ENCODE data around the gene ARHGEF18. TPM values are rescaled to one million over a fixed set of nuclear protein-coding genes. Genes with fewer than 3 reads are reported as not detected.
"Not testable (repeated sequence)": the region's sequence is repeated elsewhere in the genome, so short reads cannot be mapped to it uniquely, and the experiment has no call there.

The ARHGEF18 gene
- total RNA-seq, 1 experiment from 2014 or later = 48.3 TPM

DNA sequence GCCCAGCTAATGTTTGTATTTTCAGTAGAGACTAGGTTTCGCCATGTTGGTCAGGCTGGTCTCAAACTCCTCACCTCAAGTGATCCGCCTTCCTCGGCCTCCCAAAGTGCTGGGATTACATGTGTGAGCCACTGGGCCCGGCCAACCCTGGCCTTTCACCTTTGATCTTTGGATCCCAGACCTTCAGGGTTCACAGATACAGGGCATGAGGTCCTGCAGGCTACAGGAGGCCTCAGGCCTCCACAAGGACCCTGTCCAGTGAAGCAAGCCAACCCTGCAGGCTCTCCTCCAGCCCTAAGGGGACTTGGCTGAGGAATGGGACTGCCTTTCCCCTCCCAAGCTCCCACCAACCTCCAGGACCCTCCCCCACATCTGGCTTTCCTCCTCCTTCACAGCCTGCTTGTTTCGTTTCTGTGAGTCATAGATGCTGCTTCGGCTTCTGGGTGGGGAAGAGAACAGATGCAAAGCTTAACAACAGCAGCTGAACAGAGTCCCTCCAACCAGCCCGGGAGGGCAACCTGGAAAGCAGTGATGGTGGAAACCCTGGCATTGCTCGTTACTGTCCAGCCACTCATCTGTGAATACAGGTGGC is 11.8 kb downstream of the ARHGEF18 start:
- DNase-seq = no peak
- H3K4me3 ChIP-seq (ENCODE audit: insufficient read depth, low read depth, low read length) = no peak overlapping the region
- peaks cover 6% of the 10 kb centered on the region; the same call in 1 of the 2 replicates for H3K27me3 ChIP-seq (ENCODE audit: control insufficient read depth, insufficient read depth, low read length)
- H3K36me3 ChIP-seq (replicated peaks; ENCODE audit: control insufficient read depth, insufficient read depth, low read length) = no peaks in the 10 kb centered on the region

- H3K27me3 ChIP-seq (ENCODE audit: control insufficient read depth, insufficient read depth, low read length) = peaks cover 6% of the 10 kb centered on the region; the same call in 1 of the 2 replicates
- no peak overlapping the region for H3K4me3 ChIP-seq (ENCODE audit: insufficient read depth, low read depth, low read length)
- H3K36me3 ChIP-seq (replicated peaks; ENCODE audit: control insufficient read depth, insufficient read depth, low read length) = no peaks in the 10 kb centered on the region
- no peak for DNase-seq
Observed at GRCh38 chr19:7363225-7363624, 14.5 kb downstream of the ARHGEF18 start.

DNA sequence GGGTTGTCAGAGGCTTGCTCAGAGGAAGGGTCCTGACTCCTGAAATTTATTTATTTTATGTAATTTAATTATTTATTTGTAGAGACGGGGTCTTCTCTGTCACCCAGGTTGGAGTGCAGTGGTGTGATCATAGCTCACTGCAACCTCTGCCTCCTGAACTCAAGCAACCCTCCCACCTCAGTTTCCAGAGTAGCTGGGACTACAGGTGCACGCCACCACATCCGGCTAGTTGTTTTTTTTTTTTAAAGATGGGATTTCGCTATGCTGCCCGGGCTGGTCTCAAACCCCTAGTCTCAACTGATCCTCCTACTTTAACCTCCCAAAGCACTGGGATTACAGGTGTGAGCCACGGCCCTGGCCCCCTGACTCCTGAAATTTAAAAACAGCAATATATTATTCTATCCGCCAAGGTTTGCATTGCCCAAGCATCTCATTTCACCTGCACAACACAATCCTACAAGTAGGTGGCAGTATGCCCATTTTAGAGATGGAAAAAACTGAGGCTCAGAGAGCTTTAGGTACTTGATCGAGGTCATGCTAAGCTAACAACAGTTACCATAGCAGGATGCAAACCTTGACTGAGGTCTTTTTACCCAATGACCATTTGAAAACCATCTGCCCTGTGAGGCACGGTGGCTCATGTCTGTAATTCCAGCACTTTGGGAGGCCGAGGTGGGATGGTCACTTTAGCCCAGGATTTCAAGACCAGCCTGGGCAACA is 18.1 kb downstream of the ARHGEF18 start:
- Histone ChIP-seq H3K4me3 (ENCODE audit: insufficient read depth, low read depth, low read length) (no peak overlapping the region), H3K27me3 (ENCODE audit: control insufficient read depth, insufficient read depth, low read length) (peaks cover 6% of the 10 kb centered on the region; the same call in 1 of the 2 replicates), H3K36me3 (replicated peaks; ENCODE audit: control insufficient read depth, insufficient read depth, low read length) (no peaks in the 10 kb centered on the region)
- DNase-seq = peak; percentile 47

- DNase-seq = no peak
- no peaks in the 10 kb centered on the region for H3K36me3 ChIP-seq (replicated peaks; ENCODE audit: control insufficient read depth, insufficient read depth, low read length)
- H3K4me3 ChIP-seq (ENCODE audit: insufficient read depth, low read depth, low read length) = no peak overlapping the region
- H3K27me3 ChIP-seq (ENCODE audit: control insufficient read depth, insufficient read depth, low read length) = peaks cover 2% of the 10 kb centered on the region; the same call in 1 of the 2 replicates
Observed at GRCh38 chr19:7368456-7368855, 19.7 kb downstream of the ARHGEF18 start.

GRCh38 chr19:7368866-7369265 is 20.1 kb downstream of the ARHGEF18 start:
- H3K36me3 ChIP-seq (replicated peaks; ENCODE audit: control insufficient read depth, insufficient read depth, low read length); DNase-seq; H3K27me3 ChIP-seq (ENCODE audit: control insufficient read depth, insufficient read depth, low read length); H3K4me3 ChIP-seq (ENCODE audit: insufficient read depth, low read depth, low read length): not testable (repeated sequence)

DNA sequence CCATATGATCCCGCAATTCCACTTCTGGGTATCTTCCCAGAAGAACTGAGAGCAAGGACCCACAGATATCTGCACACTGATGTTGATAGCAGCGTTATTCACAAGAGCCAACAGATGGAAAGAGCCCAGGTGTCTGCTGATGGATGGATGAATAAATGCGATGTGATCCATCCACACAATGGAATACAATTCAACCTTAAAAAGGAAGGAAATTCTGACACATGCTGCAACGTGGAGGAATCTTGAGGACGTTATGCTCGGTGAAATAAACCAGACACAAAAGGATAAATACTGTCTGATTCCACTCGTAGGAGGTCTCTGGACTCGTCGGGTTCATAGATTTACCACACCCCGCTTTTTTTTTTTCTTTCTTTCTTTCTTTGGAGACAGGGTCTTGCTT is 21.8 kb downstream of the ARHGEF18 start:
- no peak for DNase-seq
- no peaks in the 10 kb centered on the region for H3K36me3 ChIP-seq (replicated peaks; ENCODE audit: control insufficient read depth, insufficient read depth, low read length)
- no peak overlapping the region for H3K4me3 ChIP-seq (ENCODE audit: insufficient read depth, low read depth, low read length)
- H3K27me3 ChIP-seq (ENCODE audit: control insufficient read depth, insufficient read depth, low read length) = no peaks in the 10 kb centered on the region; the same call in 1 of the 2 replicates

- no peaks in the 10 kb centered on the region for H3K27me3 ChIP-seq (ENCODE audit: control insufficient read depth, insufficient read depth, low read length)
- H3K4me3 ChIP-seq (ENCODE audit: insufficient read depth, low read depth, low read length) = no peak overlapping the region
- no peaks in the 10 kb centered on the region for H3K36me3 ChIP-seq (replicated peaks; ENCODE audit: control insufficient read depth, insufficient read depth, low read length)
- no peak for DNase-seq
Observed at GRCh38 chr19:7371001-7371400, 22.3 kb downstream of the ARHGEF18 start.

- Histone ChIP-seq H3K27me3 (ENCODE audit: control insufficient read depth, insufficient read depth, low read length) (no peaks in the 10 kb centered on the region), H3K4me3 (ENCODE audit: insufficient read depth, low read depth, low read length) (no peak overlapping the region)
- DNase-seq = no peak
Observed at GRCh38 chr19:7372810-7373209, 24.1 kb downstream of the ARHGEF18 start.

DNA sequence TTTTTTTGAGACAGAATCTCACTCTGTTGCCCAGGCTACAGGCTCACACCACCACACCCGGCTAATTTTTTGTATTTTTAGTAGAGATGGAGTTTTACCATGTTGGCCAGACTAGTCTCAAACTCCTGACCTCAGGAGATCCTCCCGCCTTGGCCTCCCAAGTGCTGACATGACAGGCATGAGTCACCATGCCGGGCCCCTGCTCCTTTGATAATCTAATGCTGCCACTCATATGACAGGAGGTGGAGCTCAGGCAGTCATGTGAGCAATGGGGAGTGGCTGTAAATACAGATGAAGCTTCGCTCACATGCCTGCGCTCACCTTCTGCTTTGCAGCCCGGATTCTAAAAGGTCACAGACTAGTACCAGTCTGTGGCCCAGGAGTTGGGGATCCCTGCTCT is 25.1 kb downstream of the ARHGEF18 start:
- Histone ChIP-seq H3K4me3 (ENCODE audit: insufficient read depth, low read depth, low read length) (no peak overlapping the region), H3K36me3 (replicated peaks; ENCODE audit: control insufficient read depth, insufficient read depth, low read length) (no peaks in the 10 kb centered on the region), H3K27me3 (ENCODE audit: control insufficient read depth, insufficient read depth, low read length) (no peaks in the 10 kb centered on the region)
- DNase-seq = no peak

More at GRCh38 chr19:7372810-7373209, 24.1 kb downstream of the ARHGEF18 start:
- H3K36me3 ChIP-seq (replicated peaks; ENCODE audit: control insufficient read depth, insufficient read depth, low read length) = no peaks in the 10 kb centered on the region

DNA sequence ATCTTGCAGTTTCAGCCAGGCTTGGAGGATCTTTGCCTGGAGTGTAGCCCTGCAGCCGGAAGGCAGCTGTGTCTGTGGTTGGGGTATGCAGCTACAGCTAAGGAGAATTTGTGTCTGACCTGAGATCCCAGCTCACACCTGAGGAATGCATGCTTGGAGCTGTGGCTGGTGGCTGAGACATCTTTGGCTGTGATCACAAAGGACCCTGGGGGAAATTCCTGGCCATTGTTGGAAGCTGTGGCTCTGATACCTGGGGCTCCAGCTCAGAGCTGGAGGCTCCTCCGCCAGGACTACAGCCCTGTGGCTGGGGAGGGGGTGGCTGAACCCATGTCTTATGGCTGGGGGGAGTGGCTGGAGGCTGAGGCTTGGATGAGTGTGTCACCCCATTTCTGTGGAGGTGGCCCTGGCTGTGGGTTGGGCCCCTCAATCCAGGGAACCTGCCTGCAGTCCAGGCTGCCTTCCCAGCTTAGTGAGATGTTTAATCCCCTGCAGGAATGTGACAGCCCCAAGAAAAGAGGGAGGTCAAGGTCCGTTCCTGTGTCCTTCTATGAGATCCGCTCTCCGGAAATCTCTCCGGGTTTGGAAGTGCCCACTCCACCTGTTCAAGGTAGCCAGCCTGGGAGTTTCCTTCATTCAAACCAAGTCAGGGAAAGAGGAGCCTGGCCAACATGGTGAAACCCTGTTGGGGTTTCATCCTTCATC is 27.6 kb downstream of the ARHGEF18 start:
- Histone ChIP-seq H3K27me3 (ENCODE audit: control insufficient read depth, insufficient read depth, low read length) (no peaks in the 10 kb centered on the region), H3K36me3 (replicated peaks; ENCODE audit: control insufficient read depth, insufficient read depth, low read length) (no peaks in the 10 kb centered on the region), H3K4me3 (ENCODE audit: insufficient read depth, low read depth, low read length) (no peak overlapping the region)
- peak; percentile 61 for DNase-seq

DNA sequence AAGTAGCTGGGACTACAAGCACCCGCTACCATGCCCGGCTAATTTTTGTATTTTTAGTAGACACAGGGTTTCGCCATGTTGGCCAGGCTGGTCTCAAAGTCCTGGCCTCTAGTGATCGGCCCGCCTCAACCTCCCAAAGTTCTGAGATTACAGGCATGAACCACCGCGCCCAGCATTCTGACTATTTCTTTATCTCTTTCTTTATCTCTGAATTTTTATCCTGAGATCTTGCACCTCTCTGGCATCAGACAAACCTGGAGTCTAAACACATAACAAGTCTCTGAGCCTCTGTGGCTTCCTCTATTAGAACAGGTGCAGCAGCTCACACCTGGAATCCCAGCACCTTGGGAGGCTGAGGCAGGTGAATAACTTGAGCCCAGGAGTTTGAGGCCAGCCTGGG is 28.5 kb downstream of the ARHGEF18 start:
- DNase-seq = no peak
- H3K4me3 ChIP-seq (ENCODE audit: insufficient read depth, low read depth, low read length) = no peak overlapping the region
- no peaks in the 10 kb centered on the region for H3K27me3 ChIP-seq (ENCODE audit: control insufficient read depth, insufficient read depth, low read length)
- H3K36me3 ChIP-seq (replicated peaks; ENCODE audit: control insufficient read depth, insufficient read depth, low read length) = no peaks in the 10 kb centered on the region

DNA sequence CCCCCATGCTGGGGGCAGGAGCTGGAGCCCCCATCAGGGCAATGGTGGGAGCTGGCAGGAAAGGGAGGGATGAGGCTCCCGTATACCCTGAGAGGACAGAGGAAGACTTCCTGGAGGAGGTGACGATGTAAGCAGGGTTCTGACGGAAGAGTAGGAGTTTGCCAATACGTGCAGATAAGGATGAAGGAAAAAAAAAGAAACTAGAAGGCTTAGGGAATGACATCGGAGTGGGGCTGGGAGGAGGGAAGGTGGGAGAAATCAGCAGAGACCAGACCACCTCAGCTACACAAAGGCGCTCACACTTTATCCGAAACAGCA is 32.3 kb downstream of the ARHGEF18 start:
- DNase-seq = no peak
- Histone ChIP-seq H3K27me3 (ENCODE audit: control insufficient read depth, insufficient read depth, low read length) (no peaks in the 10 kb centered on the region), H3K36me3 (replicated peaks; ENCODE audit: control insufficient read depth, insufficient read depth, low read length) (no peaks in the 10 kb centered on the region), H3K4me3 (ENCODE audit: insufficient read depth, low read depth, low read length) (no peak overlapping the region)

- H3K36me3 ChIP-seq (replicated peaks; ENCODE audit: control insufficient read depth, insufficient read depth, low read length) = no peaks in the 10 kb centered on the region
- peak; percentile 65 for DNase-seq
- H3K27me3 ChIP-seq (ENCODE audit: control insufficient read depth, insufficient read depth, low read length) = no peaks in the 10 kb centered on the region; the same call in 1 of the 2 replicates
- no peak overlapping the region for H3K4me3 ChIP-seq (ENCODE audit: insufficient read depth, low read depth, low read length)
Observed at GRCh38 chr19:7382694-7383093, 34.0 kb downstream of the ARHGEF18 start.

DNA sequence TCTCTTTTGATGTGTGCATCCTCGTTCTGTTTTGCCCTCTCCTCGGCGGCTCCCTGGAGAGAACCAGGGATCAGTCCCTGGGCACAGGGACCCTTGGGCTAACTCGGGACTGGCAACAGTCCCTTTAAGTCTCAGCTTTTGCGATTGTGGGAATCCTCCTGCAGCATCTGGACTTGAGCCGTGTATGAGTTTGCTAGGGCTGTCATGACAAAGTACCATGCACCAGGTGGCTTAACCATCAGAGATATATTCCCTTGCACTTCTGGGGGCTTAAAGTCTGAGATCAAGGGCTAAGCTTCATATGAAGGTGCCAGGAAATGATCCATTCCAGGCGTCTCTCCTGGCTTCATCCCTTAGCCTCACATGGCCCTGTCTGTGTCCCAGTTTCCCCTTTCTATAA is 34.5 kb downstream of the ARHGEF18 start:
- DNase-seq = no peak
- no peaks in the 10 kb centered on the region for H3K36me3 ChIP-seq (replicated peaks; ENCODE audit: control insufficient read depth, insufficient read depth, low read length)
- no peaks in the 10 kb centered on the region; the same call in 1 of the 2 replicates for H3K27me3 ChIP-seq (ENCODE audit: control insufficient read depth, insufficient read depth, low read length)
- no peak overlapping the region for H3K4me3 ChIP-seq (ENCODE audit: insufficient read depth, low read depth, low read length)

GRCh38 chr19:7385062-7385461 is 36.3 kb downstream of the ARHGEF18 start:
- Histone ChIP-seq H3K27me3 (ENCODE audit: control insufficient read depth, insufficient read depth, low read length) (no peaks in the 10 kb centered on the region; the same call in 1 of the 2 replicates), H3K4me3 (ENCODE audit: insufficient read depth, low read depth, low read length) (no peak overlapping the region), H3K36me3 (replicated peaks; ENCODE audit: control insufficient read depth, insufficient read depth, low read length) (no peaks in the 10 kb centered on the region)
- DNase-seq = no peak

All from H7 (cell line).